ENCODE data around the gene LTC4S.

DNA sequence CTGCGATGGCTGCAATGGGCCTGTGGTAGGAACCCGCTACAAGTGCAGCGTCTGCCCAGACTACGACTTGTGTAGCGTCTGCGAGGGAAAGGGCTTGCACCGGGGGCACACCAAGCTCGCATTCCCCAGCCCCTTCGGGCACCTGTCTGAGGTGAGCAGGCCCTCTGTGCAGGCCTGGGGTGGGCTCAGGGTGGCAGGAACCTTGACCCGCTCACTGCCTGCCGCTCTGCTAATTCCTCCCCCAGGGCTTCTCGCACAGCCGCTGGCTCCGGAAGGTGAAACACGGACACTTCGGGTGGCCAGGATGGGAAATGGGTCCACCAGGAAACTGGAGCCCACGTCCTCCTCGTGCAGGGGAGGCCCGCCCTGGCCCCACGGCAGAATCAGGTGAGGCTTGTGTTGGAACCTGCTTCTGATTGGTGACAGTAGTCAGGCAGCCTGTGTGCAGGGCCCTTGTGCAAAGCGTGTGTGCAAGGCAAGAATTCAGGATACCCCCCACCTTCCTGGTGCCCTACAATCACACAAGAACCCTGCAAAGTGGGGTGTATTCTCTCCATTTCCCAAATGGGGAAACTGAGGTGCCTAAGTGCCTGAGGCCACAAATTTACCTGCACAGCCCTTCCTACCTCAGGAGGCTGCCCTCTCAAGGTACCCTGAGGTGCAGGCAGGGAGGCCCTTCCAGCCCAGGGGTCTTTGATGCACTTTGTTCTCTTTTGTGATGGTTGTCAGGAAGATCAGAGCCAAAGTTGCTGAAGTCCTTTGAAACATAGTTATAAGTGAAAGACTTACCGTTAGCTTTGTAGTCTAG, 30.4 kb downstream of the LTC4S start:
- TF ChIP-seq POLR2A (IDR thresholded peaks at IDR 0.05), result no peak
- TF ChIP-seq, protein P1, sequence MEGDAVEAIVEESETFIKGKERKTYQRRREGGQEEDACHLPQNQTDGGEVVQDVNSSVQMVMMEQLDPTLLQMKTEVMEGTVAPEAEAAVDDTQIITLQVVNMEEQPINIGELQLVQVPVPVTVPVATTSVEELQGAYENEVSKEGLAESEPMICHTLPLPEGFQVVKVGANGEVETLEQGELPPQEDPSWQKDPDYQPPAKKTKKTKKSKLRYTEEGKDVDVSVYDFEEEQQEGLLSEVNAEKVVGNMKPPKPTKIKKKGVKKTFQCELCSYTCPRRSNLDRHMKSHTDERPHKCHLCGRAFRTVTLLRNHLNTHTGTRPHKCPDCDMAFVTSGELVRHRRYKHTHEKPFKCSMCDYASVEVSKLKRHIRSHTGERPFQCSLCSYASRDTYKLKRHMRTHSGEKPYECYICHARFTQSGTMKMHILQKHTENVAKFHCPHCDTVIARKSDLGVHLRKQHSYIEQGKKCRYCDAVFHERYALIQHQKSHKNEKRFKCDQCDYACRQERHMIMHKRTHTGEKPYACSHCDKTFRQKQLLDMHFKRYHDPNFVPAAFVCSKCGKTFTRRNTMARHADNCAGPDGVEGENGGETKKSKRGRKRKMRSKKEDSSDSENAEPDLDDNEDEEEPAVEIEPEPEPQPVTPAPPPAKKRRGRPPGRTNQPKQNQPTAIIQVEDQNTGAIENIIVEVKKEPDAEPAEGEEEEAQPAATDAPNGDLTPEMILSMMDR (IDR thresholded peaks at IDR 0.05 in 4 of 5, conservative IDR thresholded peaks at IDR 0.05 in 1 of 5), result no peak
